Measurements from ENCODE around the gene NT5C3B.
A peak's percentile ranks its signal among the peaks of the same experiment; 100 is the strongest.
"Not testable (repeated sequence)": the region's sequence is repeated elsewhere in the genome, so short reads cannot be mapped to it uniquely, and the experiment has no call there.

NT5C3B gene

GRCh38 chr17:41837761-41838538, 1.9 kb upstream of the NT5C3B start, which contains the start of gene KLHL10:
KLHL10 (plus strand) TSS chr17:41837825; CDS start chr17:41837933, 108 bp downstream.
- no peak for DNase-seq

GRCh38 chr17:41836550-41837196, 641 bp upstream of the NT5C3B start:
- no peak for DNase-seq

- DNase-seq, result no peak
These were observed 725 bp downstream of the NT5C3B start for GRCh38 chr17:41835214-41835799.

GRCh38 chr17:41829961-41830360, 6.1 kb downstream of the NT5C3B start:
- not testable (repeated sequence) for DNase-seq

GRCh38 chr17:41825175-41825845, 10.7 kb downstream of the NT5C3B start:
- no peak for DNase-seq

GRCh38 chr17:41824086-41824485, 11.9 kb downstream of the NT5C3B start:
- DNase-seq, result no peak

- no peak for DNase-seq
These were observed 12.5 kb downstream of the NT5C3B start for GRCh38 chr17:41823580-41823979.

- DNase-seq, result no peak
These were observed 12.9 kb downstream of the NT5C3B start for GRCh38 chr17:41823141-41823524.

GRCh38 chr17:41822216-41823140, 13.6 kb downstream of the NT5C3B start:
- DNase-seq, result no peak

- DNase-seq, result no peak
These were observed 14.3 kb downstream of the NT5C3B start for GRCh38 chr17:41821776-41822175.

GRCh38 chr17:41818024-41818423, 18.0 kb downstream of the NT5C3B start:
- DNase-seq, result no peak

GRCh38 chr17:41816637-41817320, 19.3 kb downstream of the NT5C3B start:
- no peak for DNase-seq

GRCh38 chr17:41814195-41814594, 21.8 kb downstream of the NT5C3B start:
- DNase-seq, result no peak

- DNase-seq, result no peak
These were observed 22.3 kb downstream of the NT5C3B start for GRCh38 chr17:41813699-41814124.

- no peak for DNase-seq
These were observed 22.8 kb downstream of the NT5C3B start for GRCh38 chr17:41813152-41813680.

GRCh38 chr17:41812381-41813151, 23.5 kb downstream of the NT5C3B start, which contains the start of gene FKBP10:
FKBP10 (plus strand) TSS chr17:41813004; CDS start chr17:41813035, 31 bp downstream.
- peak; percentile 22 to 23 for DNase-seq

GRCh38 chr17:41811549-41812380, 24.3 kb downstream of the NT5C3B start, which contains the start of gene P3H4:
P3H4 (minus strand) TSS chr17:41811949; CDS start chr17:41811915, 34 bp downstream.
- DNase-seq, result peak; percentile 73 to 76

- DNase-seq, result peak in 1 of 2 donors; percentile 29
These were observed 25.1 kb downstream of the NT5C3B start for GRCh38 chr17:41810659-41811548.

Measured in stimulated activated CD4-positive, alpha-beta T cell treated with anti-CD3 and anti-CD28 coated beads, Interleukin-2, amount 100 ng/mL, for 24 hours (primary cell).